Gastrocnemius medialis (tissue), 4 donors: Measurements from ENCODE around the gene CPNE7. TPM values are rescaled to one million over a fixed set of nuclear protein-coding genes. Genes with fewer than 3 reads are reported as not detected.

ENCODE experiments used
- ATAC-seq, 2 donors: fragments of 150-250 bp; one replicate each; pipeline ENCODE4 v1.9.1; 2016
- DNase-seq, 2 donors: peaks; one replicate each; pipeline ENCODE4 v3.0.0-alpha.2; 2019
- H3K27ac ChIP-seq, 4 donors: fragments of 200-600 bp; sonication (generic); 1 replicate in 1 of 4; 2 replicates in 3 of 4; pipeline ENCODE4 v1.5.1; 2016 to 2018; ENCODE audit warnings: mild to moderate bottlenecking in 2 of 4, moderate library complexity in 1 of 4
- H3K27me3 ChIP-seq, 3 donors: fragments of 200-600 bp; sonication (generic) in 2 of 3; 1 replicate in 1 of 3; 2 replicates in 2 of 3; pipeline versions ENCODE4 v1.5.1 to v1.6.0; 2016 to 2019; ENCODE audit warnings: mild to moderate bottlenecking in 1 of 3, moderate library complexity in 1 of 3
- H3K36me3 ChIP-seq, 2 donors: fragments of 200-600 bp; sonication (generic) in 1 of 2; one replicate each; pipeline ENCODE4 v1.5.1; 2017 to 2018
- H3K4me1 ChIP-seq, 2 donors: fragments of 200-600 bp; sonication (generic) in 1 of 2; one replicate each; pipeline ENCODE4 v1.5.1; 2016 to 2017; ENCODE audit warnings: mild to moderate bottlenecking in 2 of 2
- H3K4me3 ChIP-seq, 4 donors: fragments of 200-600 bp; sonication (generic) in 3 of 4; 1 replicate in 1 of 4; 2 replicates in 3 of 4; pipeline ENCODE4 v1.5.1; 2016 to 2019; ENCODE audit warnings: mild to moderate bottlenecking in 2 of 4
- H3K9me3 ChIP-seq, 3 donors: fragments of 200-600 bp; sonication (generic) in 2 of 3; 1 replicate in 1 of 3; 2 replicates in 2 of 3; pipeline ENCODE4 v1.5.1; 2016 to 2019
- POLR2A ChIP-seq, 2 donors: fragments of 450-650 bp; IDR thresholded peaks; one replicate each; pipeline ENCODE4 v1.6.1; 2017; ENCODE audit warnings: antibody characterized with exemption in 2 of 2, mild to moderate bottlenecking in 2 of 2, moderate library complexity in 2 of 2
- in situ Hi-C, 4 donors: fragments of 200-750 bp; cut with MboI; loops; one replicate each; pipeline versions ENCODE4 v1.15.0 to v1.8.0; 2017; ENCODE audit warnings: low sequenced_read_pairs in 4 of 4
- intact Hi-C: fragments of 100-400 bp; cut with DNase I; formaldehyde crosslinking; loops from one replicate; pipeline ENCODE4 v1.15.1; 2023; ENCODE audit warnings: low total_unique reads
- total RNA-seq, 4 donors: library from RNA; depleted of rRNA; stranded (reverse); fragments of >200 nt; gene quantifications; one replicate each; pipeline versions ENCODE4 v1.1.0 to v1.2.3, GENCODE V29; 2016
- TF ChIP-seq, protein P1 (sequence below), 5 experiments: fragments of 450-650 bp in 3 of 5; fragments of 200-600 bp in 2 of 5; sonication (generic) in 2 of 5; IDR thresholded peaks in 4 of 5; conservative IDR thresholded peaks in 1 of 5; 1 replicate in 4 of 5; 2 replicates in 1 of 5; pipeline ENCODE4 v1.5.1; 2016 to 2019; ENCODE audit warnings: antibody characterized with exemption in 5 of 5, mild to moderate bottlenecking in 3 of 5, moderate library complexity in 3 of 5

Gene CPNE7
- not detected for total RNA-seq

DNA sequence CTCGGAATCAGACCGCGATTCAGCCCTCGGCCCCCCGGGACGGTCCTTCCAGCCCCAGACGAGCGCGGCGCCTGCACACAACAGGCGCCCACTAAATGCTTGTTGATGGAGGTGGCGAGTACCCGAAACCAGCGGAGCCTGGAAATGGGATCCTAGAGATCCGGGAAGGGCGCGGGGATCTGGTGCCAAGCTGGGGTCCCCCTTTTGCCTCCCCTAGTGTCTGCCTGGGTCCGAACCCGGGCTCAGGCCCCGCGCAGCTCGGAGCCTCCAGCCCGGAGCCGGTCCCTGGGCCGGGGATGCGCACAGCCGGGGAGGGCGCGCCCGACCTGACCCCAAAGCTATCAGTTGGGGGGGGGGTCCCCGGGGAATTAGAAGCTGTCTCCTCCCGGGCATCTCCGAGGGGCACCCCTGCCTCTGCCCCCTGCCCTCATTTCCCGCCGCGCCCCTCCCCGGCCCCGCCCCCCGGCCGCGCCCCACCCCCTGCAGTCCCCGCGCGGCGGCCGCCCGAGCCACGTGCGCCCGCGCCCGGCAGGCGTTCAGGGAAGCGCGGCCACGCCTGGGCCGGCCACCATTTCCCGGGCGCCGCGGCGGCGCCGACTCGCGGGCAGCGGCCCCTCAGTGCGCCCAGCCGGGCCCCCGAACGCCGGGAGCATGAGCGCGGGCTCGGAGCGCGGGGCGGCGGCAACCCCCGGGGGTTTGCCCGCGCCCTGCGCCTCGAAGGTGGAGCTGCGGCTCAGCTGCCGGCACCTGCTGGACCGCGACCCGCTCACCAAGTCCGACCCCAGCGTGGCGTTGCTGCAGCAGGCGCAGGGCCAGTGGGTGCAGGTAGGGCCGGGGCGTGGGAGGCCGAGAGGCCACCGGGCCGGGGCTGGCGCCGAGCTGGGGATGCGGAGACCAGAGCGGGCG is at the start of gene CPNE7:
CPNE7 (plus strand) TSS at position 512 of the 906 bp plus-strand sequence; CDS start at position 652, 140 bp downstream.
- in situ Hi-C loops = no loop called here
- H3K4me1 ChIP-seq = peaks cover 0 to 3% of the 10 kb centered on the region in 2 donors
- TF ChIP-seq POLR2A (IDR thresholded peaks at IDR 0.05) = no peak
- TF ChIP-seq, protein P1, sequence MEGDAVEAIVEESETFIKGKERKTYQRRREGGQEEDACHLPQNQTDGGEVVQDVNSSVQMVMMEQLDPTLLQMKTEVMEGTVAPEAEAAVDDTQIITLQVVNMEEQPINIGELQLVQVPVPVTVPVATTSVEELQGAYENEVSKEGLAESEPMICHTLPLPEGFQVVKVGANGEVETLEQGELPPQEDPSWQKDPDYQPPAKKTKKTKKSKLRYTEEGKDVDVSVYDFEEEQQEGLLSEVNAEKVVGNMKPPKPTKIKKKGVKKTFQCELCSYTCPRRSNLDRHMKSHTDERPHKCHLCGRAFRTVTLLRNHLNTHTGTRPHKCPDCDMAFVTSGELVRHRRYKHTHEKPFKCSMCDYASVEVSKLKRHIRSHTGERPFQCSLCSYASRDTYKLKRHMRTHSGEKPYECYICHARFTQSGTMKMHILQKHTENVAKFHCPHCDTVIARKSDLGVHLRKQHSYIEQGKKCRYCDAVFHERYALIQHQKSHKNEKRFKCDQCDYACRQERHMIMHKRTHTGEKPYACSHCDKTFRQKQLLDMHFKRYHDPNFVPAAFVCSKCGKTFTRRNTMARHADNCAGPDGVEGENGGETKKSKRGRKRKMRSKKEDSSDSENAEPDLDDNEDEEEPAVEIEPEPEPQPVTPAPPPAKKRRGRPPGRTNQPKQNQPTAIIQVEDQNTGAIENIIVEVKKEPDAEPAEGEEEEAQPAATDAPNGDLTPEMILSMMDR (IDR thresholded peaks at IDR 0.05 in 4 of 5, conservative IDR thresholded peaks at IDR 0.05 in 1 of 5) = no peak
- ATAC-seq (no peak), DNase-seq (no peak)
- H3K36me3 ChIP-seq = no peaks in the 10 kb centered on the region
- intact Hi-C loops = no loop called here
- peak within 1 kb of the TSS in 3 of 4 donors; percentile 26 to 31 (median 28) for H3K4me3 ChIP-seq
- peaks cover 45 to 56% (median 45%) of the 10 kb centered on the region in 3 donors for H3K27me3 ChIP-seq
- no peak within 1 kb of the TSS for H3K27ac ChIP-seq
- H3K9me3 ChIP-seq = no peaks in the 10 kb centered on the region

DNA sequence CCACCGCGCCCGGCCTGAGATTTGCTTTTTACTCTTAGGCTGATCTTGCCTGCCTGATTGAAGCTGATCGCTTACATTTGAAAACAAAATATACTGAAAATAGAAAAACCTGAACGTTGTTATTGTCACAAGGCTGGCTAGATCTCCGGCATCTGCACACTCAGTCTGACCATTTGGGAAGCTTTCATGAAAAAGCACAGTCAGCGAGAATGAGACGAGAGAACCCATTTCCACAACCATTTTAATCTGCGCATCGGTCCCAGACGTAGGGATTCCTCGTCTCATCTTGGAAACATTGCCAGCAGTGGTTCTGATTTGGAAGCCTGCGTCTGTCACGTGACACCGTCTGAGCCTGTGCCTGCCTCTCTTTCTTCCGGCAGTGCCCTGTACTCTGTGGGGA is 46.5 kb upstream of the CPNE7 start:
- no peak for DNase-seq
- no peak for ATAC-seq

DNA sequence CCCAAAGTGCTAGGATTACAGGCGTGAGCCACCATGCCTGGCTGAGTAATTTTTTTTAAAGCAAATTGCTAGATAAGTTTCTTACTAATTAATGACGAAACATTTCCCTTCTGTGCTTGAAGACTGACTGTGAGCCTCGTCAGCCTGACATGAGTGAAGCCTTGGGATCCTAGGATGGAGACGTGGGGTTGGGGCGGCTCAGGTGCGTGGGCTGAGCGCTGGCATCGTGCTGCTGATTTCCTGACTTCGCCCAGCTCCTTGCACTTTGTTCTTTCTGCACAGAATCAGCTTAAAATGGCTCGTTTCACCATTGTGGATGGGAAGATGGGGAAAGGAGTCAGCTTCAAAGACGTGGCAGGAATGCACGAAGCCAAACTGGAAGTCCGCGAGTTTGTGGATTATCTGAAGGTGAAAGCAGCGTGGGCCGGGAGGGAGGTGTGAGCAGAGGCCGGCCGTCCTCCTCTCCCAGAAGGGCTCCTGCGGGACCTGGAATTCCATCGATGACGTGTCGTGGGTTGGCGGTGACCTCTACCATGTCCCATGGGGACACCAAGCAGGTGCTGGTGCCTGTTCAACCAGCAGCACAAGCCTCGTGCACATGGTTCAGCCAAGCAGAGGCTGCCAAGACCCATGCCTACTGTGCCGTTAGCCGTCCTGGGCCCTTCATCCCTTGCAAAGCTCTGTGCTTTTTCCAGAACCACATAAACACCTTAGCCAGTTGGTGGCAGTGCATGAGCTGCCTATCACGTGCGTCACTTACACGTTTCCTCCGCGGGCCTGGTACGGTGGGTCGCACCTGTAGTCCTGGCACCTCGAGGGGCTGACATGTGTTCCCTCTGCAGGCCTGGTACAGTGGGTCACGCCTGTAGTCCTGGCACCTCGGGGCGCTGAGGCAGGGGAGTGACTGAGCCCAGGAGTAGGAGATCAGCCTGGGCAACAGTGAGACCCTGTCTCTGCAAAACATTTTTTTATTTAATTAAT is 44.9 kb upstream of the CPNE7 start:
- intact Hi-C loops (no loop called here), in situ Hi-C loops (no loop called here)
- Histone ChIP-seq H3K9me3 (no peaks in the 10 kb centered on the region), H3K36me3 (peaks cover 0 to 83% of the 10 kb centered on the region in 2 donors), H3K27ac (peak overlapping the region in 3 of 4 donors; percentile 70 to 82 (median 71)), H3K4me3 (no peak overlapping the region), H3K27me3 (no peaks in the 10 kb centered on the region), H3K4me1 (peaks cover 39 to 54% of the 10 kb centered on the region in 2 donors)
- no peak for TF ChIP-seq POLR2A (IDR thresholded peaks at IDR 0.05)
- TF ChIP-seq, protein P1 (IDR thresholded peaks at IDR 0.05 in 4 of 5, conservative IDR thresholded peaks at IDR 0.05 in 1 of 5) = no peak
- DNase-seq = peak in 1 of 2 donors; percentile 65
- ATAC-seq = peak; percentile 12 to 20

More for the DNA sequence above, 46.5 kb upstream of the CPNE7 start:
- Histone ChIP-seq H3K27me3 (no peaks in the 10 kb centered on the region), H3K4me1 (peaks cover 38 to 48% of the 10 kb centered on the region in 2 donors), H3K9me3 (no peaks in the 10 kb centered on the region), H3K4me3 (no peak overlapping the region), H3K27ac (no peak overlapping the region), H3K36me3 (peaks cover 0 to 75% of the 10 kb centered on the region in 2 donors)
- TF ChIP-seq POLR2A (IDR thresholded peaks at IDR 0.05) = no peak
- TF ChIP-seq, protein P1 (IDR thresholded peaks at IDR 0.05 in 4 of 5, conservative IDR thresholded peaks at IDR 0.05 in 1 of 5) = no peak
- in situ Hi-C loops = no loop called here
- intact Hi-C loops = no loop called here

DNA sequence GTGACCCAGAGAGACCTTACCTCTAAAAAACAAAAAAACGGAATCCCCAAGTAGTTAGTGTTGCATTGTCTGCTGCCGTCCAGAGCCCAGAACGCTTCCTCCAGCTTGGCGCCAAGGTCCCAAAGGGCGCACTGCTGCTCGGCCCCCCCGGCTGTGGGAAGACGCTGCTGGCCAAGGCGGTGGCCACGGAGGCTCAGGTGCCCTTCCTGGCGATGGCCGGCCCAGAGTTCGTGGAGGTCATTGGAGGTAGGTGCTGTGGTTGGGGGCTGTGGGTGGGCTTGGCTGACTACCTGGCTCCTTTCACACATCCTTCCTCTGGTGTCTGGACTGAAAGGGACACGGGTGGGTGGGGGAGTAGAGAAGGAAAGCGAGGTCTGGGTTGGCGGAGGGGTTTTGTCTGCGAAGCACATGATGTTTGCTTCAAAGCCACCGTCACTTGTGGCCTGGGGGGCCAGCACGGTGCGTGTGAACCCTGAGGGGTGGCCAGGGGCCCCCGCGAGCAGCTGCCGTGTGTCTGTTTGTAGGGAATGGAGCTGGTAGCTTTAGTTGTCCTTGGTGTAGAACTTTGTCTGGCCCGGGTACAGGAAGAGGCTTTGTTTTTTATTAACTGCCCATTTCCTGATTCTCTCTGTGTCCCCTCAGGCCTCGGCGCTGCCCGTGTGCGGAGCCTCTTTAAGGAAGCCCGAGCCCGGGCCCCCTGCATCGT is 43.6 kb upstream of the CPNE7 start:
- Histone ChIP-seq H3K36me3 (peaks cover 0 to 76% of the 10 kb centered on the region in 2 donors), H3K27ac (peak overlapping the region; percentile 44 to 82 (median 70)), H3K9me3 (no peaks in the 10 kb centered on the region), H3K4me3 (no peak overlapping the region), H3K27me3 (no peaks in the 10 kb centered on the region), H3K4me1 (peaks cover 33 to 49% of the 10 kb centered on the region in 2 donors)
- no peak for TF ChIP-seq POLR2A (IDR thresholded peaks at IDR 0.05)
- TF ChIP-seq, protein P1 (IDR thresholded peaks at IDR 0.05 in 4 of 5, conservative IDR thresholded peaks at IDR 0.05 in 1 of 5) = no peak
- in situ Hi-C loops = no loop called here
- intact Hi-C loops = no loop called here
- peak in 1 of 2 donors; percentile 25 for DNase-seq
- no peak for ATAC-seq
